AG04449 (cell line): ENCODE results near the gene SMURF2.

Experiments
- CTCF ChIA-PET: fragments of 350-600 bp; formaldehyde crosslinking; extraction: SDS; loops from one replicate; lab custom pipeline; 2021; ENCODE audit warnings: antibody characterized with exemption; lab: Yijun Ruan, JAX
- POLR2A ChIA-PET: fragments of 400-600, 350-600 bp; formaldehyde crosslinking; extraction: SDS; loops from one replicate; lab custom pipeline; 2020; ENCODE audit warnings: antibody characterized with exemption, inconsistent platforms; lab: Yijun Ruan, JAX
- DNase-seq: peaks from one replicate; pipeline ENCODE4 v3.0.0-alpha.2; 2010; ENCODE audit warnings: low read depth, low spot score
- H3K4me3 ChIP-seq: 2 replicates; pipeline ENCODE4 v1.5.1; 2011; ENCODE audit warnings: low read depth, mild to moderate bottlenecking, control low read depth, low read length
- CTCF ChIP-seq: IDR thresholded peaks from one replicate; pipeline ENCODE4 v1.5.1; 2011; ENCODE audit warnings: mild to moderate bottlenecking, moderate library complexity, low read length, control low read depth, inconsistent platforms; ENCODE audit not compliant: insufficient read depth; ENCODE audit errors: missing control alignments

Gene SMURF2

GRCh38 chr17:64661976-64662773 lies at the start of gene SMURF2:
TSS of gene SMURF2 (minus strand) at chr17:64662307. CDS start at chr17:64661880, 427 bp downstream.
- no peak for DNase-seq
- CTCF ChIA-PET, result interaction anchor here (0.9 to 1.4 kb wide), 3 partner anchors 12 to 77 kb away, joined by 3 read pairs; no protein-coding TSS in a partner anchor

GRCh38 chr17:64709481-64709880 lies 47.4 kb upstream of the SMURF2 start:
- H3K4me3 ChIP-seq, result no peak overlapping the region
- no peak for DNase-seq
- TF ChIP-seq CTCF, result no peak
- ChIA-PET CTCF (interaction anchor here (0.7 to 1.3 kb wide), 5 partner anchors 9 to 29 kb away, joined by 3 read pairs; no protein-coding TSS in a partner anchor), POLR2A (interaction anchor here (0.9 to 1.1 kb wide), 2 partner anchors 25 to 30 kb away, joined by 4 to 12 read pairs; no protein-coding TSS in a partner anchor)

More at GRCh38 chr17:64661976-64662773, at the start of gene SMURF2:
- no peak for TF ChIP-seq CTCF
- POLR2A ChIA-PET, result interaction anchor here (0.6 to 1.4 kb wide), 7 partner anchors 9 to 301 kb away, joined by 3 read pairs; no protein-coding TSS in a partner anchor
- peak within 1 kb of the TSS; percentile 82 for H3K4me3 ChIP-seq

GRCh38 chr17:64707050-64707591 lies 45.0 kb upstream of the SMURF2 start:
- ChIA-PET CTCF (no interaction called here), POLR2A (interaction anchor here (0.7 to 1.9 kb wide), 5 partner anchors 12 to 27 kb away, joined by 3 to 5 read pairs (median 4); no protein-coding TSS in a partner anchor)
- peak overlapping the region; percentile 33 for H3K4me3 ChIP-seq
- DNase-seq, result peak; percentile 96
- TF ChIP-seq CTCF, result no peak

DNA sequence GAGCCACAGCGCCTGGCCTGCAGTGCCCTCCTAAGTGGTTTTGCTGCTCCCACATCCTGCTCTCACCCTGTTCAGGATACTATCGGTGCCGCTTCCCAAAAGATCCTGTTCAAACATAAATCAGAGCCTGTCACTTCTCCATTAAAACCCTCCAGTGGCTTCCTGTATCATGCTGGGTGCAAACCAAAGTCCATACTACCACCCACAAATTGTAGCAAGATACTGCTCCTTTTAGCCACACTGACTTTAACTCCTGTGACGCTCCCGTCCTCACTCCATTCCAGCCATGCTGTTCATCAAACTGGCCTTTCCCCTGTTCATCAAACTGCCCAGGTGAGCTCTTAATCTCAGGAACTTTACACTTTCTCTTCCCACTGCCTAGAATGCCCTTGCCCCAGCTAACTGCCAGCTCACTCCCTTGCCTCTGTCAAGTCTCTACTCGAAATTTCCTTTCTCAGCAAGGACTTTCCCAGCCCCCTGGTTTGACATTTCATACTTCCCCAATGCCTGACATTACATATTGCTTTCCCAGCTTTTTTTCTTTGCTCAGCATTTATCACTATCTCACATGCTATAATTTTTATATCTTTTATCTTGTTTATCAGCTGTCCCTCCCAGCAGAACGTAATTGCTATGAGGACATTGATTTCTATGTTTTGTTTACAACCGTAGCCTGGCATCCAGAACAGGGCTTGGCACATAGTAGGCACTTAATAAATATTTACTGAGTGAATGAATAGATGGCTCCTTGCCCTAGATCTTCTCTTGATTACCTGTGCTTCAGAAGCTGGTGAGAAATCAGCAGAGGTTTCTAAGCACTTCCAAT lies 44.3 kb upstream of the SMURF2 start:
- ChIA-PET POLR2A (interaction anchor here (0.6 to 1.9 kb wide), 4 partner anchors 11 to 57 kb away, joined by 3 to 5 read pairs (median 4); no protein-coding TSS in a partner anchor), CTCF (no interaction called here)
- DNase-seq, result no peak
- no peak for TF ChIP-seq CTCF
- H3K4me3 ChIP-seq, result peak overlapping the region; percentile 33

- no peak overlapping the region for H3K4me3 ChIP-seq
- DNase-seq, result no peak
- TF ChIP-seq CTCF, result no peak
- ChIA-PET CTCF (interaction anchor here (0.7 kb wide), 1 partner anchor 11 kb away, joined by 3 read pairs; no protein-coding TSS in a partner anchor), POLR2A (interaction anchor here (0.6 kb wide), 1 partner anchor 21 kb away, joined by 3 read pairs; no protein-coding TSS in a partner anchor)
These were observed 40.7 kb upstream of the SMURF2 start for GRCh38 chr17:64702815-64703214.
